Fibroblast of villous mesenchyme (primary cell): ENCODE data around the gene IRF6. TPM values are rescaled to one million over a fixed set of nuclear protein-coding genes. Genes with fewer than 3 reads are reported as not detected.

Experiments
- DNase-seq: peaks from one replicate; pipeline ENCODE4 v3.0.0-alpha.2; 2010; ENCODE audit warnings: low read depth
- H3K4me3 ChIP-seq: 2 replicates; pipeline ENCODE4 v1.5.1; 2011; ENCODE audit warnings: low read depth, mild to moderate bottlenecking, low read length
- total RNA-seq: library from RNA; depleted of rRNA; stranded (reverse); fragments of >200 nt; gene quantifications from 2 replicates; pipeline ENCODE4 v1.2.3, GENCODE V29; 2012
- TF ChIP-seq, protein P1 (sequence below): IDR thresholded peaks from 2 replicates; pipeline ENCODE4 v1.5.1; 2012; ENCODE audit warnings: low read depth, mild to moderate bottlenecking, low read length; ENCODE audit not compliant: insufficient read depth

Gene IRF6
- under 0.01 and 0.32 TPM in 2 replicates for total RNA-seq

DNA sequence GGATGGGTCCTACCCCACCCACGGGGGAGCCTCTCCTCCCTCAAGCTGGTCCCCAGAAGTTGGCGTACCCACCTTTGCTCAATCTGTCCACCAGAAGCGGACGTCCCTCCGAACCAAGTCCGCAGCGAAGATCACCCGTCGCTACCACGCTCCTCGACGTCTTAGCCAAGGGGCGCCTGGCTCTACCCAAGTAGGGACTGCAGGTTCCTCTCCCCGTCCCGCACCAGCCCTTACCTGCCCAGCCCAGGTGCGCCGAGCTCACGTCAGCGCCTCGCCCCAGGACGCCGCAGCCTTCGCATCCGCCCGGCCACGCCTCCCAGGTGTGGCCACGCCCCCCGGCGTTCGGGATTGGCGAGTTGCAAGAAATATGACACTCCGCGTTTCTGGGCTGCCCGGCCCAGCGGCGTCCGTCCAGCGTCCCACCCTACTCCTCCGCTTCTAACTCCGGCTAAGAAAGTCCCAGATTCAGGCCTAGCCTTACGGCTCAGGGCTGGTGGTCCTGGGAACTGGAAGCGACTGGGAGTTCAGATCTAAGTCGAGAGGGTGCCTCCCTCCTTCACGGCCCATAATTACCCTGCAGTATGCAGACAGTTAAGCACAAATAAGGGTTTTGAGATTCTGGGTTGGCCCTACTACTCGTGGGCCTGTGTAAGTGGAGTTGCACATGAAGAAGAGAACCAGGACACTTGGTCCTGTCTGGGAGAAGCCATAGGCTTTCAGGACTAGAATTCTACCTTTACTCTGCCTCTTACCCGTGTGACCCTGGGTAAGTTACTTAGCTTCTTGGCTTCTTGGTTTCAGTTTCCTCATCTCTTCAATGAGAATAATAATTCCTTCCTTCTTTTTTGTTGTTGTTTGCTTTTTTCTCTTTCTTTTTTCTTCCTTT is at the start of gene IRF6:
TSS of gene IRF6 (minus strand) at position 268 of the 886 bp plus-strand sequence. CDS start 4,729 bp downstream, outside the sequence.
- peak within 1 kb of the TSS; percentile 55 for H3K4me3 ChIP-seq
- TF ChIP-seq, protein P1, sequence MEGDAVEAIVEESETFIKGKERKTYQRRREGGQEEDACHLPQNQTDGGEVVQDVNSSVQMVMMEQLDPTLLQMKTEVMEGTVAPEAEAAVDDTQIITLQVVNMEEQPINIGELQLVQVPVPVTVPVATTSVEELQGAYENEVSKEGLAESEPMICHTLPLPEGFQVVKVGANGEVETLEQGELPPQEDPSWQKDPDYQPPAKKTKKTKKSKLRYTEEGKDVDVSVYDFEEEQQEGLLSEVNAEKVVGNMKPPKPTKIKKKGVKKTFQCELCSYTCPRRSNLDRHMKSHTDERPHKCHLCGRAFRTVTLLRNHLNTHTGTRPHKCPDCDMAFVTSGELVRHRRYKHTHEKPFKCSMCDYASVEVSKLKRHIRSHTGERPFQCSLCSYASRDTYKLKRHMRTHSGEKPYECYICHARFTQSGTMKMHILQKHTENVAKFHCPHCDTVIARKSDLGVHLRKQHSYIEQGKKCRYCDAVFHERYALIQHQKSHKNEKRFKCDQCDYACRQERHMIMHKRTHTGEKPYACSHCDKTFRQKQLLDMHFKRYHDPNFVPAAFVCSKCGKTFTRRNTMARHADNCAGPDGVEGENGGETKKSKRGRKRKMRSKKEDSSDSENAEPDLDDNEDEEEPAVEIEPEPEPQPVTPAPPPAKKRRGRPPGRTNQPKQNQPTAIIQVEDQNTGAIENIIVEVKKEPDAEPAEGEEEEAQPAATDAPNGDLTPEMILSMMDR: no peak
- DNase-seq: peak; percentile 75

DNA sequence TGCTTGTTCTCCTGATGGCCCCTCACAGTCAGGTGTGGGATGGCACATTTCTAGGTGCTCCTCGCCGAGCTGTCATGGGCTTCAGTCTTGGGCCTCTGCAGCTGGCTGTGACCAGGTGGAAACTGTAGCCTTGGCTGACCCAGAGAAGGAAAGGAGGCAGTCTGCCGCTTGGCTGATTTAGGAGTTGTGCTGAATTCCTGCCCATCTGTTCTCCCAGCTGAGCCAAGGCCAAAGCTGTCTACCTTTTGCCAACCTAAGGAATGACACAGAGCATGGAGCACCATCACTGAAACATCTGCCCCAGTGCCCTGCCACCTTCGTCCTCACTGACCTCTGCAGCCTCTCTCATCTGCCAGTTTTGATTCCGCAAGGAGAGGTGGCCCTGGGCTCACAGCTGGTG is 49.7 kb upstream of the IRF6 start:
- TF ChIP-seq, protein P1: no peak
- no peak overlapping the region for H3K4me3 ChIP-seq
- DNase-seq: no peak

DNA sequence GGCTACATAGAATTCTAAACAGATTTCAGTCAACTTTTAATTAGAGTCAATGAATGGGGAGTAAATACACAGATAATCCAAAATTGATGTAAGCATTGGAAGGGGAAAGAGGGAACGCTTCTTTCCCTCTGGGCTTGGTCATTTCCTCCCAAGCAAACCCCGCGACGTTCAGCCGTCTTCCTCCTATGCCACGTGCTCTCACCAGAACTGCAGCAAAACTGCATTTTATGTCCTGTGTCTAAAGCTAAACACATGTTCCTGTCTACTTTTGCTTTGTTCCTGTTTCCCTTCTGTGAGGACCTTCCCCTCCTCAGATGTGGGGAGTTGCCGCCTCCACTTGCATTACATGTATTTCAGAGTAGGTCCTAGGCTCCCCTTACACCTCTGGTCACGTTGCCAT is 49.1 kb upstream of the IRF6 start:
- TF ChIP-seq, protein P1: no peak
- no peak overlapping the region for H3K4me3 ChIP-seq
- DNase-seq: no peak

DNA sequence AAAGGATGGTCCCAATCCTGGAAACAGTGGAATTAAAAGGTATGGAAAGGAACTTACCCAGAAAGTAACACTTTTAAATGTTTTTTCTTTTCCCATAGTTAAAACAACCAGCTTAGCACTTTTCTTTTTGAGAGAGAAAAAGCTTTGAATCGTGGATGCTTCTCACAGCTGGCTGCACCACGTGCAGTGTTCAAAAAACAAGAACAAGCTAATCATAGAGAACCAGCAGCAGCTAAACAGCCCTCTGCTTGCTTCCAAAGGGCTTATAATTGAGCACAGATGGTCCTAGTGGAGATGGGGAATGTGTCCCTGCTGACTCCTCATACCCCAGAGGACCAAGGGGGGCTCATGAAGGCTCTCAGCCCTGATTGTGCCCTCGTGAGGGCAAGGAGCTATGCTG is 48.3 kb upstream of the IRF6 start:
- no peak for DNase-seq
- no peak overlapping the region for H3K4me3 ChIP-seq
- TF ChIP-seq, protein P1: no peak

DNA sequence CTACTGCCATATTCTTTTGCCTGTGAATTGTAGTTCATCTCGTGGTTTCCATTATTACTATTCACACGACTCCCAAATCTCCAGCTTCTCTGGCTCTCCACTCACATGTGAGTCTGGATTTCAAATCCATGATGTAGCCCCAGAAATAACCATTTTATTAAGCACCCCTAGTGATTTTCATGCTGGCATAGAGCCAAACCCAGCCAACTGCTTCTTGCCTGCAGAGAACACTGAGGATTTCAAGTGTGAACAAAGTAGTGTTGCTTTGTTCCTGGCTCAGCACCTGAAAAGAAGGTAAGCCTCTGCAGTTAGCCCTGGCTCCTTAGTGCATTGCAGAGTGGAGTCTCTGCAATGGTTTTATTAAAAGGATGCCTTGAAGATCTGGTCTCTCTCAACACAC is 47.7 kb upstream of the IRF6 start:
- TF ChIP-seq, protein P1: no peak
- DNase-seq: no peak

DNA sequence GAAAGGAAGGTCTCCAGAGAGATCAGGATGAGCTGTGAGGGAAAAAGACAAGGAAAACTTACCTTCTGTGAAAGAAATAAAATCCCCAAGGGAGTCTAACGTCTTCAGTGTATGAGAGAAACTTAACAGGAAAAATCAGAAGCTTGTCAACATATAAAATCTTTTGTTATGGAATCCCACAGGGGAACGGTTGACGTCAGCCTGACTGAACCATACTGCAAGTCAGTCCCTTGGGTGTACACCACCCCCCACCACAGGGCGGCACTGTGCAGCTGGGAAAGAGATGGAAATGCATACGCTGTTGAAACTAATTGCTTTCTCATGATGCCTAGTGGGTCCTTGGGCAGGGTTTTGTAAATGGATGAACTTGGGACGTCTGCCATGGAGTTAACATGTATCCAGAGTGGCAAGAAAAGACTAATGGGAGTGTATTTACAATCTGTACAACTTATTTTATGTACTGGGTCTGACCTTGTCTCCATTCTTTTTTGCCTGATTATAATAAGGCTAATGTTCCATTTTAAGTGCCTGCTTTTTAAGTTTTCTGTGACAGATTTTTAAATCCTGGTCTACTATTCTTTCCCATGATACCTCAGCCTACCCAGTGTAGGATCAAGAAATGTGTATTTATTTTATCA is 44.5 kb upstream of the IRF6 start:
- TF ChIP-seq, protein P1: peak; percentile 82
- no peak overlapping the region for H3K4me3 ChIP-seq
- DNase-seq: peak; percentile 74

More for the DNA sequence above, 47.7 kb upstream of the IRF6 start:
- H3K4me3 ChIP-seq: no peak overlapping the region
